Fibroblast of gingiva (primary cell): ENCODE data around the gene CSN3.
"Not testable (repeated sequence)": the region's sequence is repeated elsewhere in the genome, so short reads cannot be mapped to it uniquely, and the experiment has no call there.

Experiments
- DNase-seq: peaks from one replicate; pipeline ENCODE4 v3.0.0-alpha.2; 2011; ENCODE audit warnings: low read depth

Gene CSN3

DNA sequence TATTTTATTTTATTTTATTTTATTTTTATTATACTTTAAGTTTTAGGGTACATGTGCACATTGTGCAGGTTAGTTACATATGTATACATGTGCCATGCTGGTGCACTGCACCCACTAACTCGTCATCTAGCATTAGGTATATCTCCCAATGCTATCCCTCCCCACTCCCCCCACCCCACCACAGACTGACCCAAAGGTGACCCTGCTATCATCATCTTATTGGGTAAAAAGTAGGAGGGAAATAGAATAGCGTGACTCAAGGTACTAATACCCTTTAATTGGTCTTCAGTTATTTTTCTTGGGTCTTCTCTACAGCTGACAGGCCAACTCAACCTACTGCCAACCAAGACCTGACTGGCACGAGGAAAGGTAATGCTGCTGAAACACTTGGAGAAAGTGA lies at the start of gene CSN3:
TSS of gene CSN3 (plus strand) at position 301 of the 400 bp plus-strand sequence. CDS start 2,223 bp downstream, outside the sequence.
- not testable (repeated sequence) for DNase-seq

DNA sequence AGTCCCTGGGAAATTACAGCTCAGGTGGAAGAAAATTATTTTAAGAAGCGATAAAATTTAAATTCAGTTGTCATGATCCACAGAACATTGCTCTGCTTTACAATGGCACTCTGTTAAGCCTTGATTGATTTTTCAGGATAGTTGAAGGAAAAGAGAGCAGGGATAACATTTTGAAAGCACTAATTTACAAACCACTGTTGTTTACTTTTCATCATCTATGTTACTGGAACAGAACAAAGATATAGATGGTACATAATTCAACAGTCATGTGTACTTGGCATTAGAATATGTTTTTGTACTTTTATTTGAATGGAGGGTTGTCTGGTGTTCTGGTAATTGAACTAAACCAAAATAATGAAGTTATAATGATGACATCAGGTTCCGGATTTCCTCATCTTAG lies 49.5 kb upstream of the CSN3 start:
- no peak for DNase-seq

DNA sequence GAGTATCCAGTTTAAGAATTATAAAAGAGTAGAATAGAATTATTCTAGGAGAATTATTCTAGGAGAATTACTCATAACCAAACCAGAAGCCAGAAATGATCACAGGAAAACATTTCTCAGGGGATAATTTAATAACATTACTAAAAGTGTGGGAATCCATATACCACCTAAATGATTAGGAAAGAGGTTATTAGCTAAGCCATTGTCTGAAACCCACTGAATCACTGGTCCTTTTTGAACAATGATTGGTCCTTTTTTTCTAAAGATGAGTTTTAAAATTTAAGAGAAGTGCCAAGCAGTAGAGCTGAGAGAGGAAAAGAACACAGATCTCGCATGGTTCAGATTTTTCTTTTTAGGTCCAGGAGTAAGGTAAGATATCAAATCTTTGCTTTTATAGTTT lies 47.0 kb upstream of the CSN3 start, which contains the start of gene ODAM:
TSS of gene ODAM (plus strand) at position 301 of the 400 bp plus-strand sequence. CDS start 819 bp downstream, outside the sequence.
- no peak for DNase-seq

DNA sequence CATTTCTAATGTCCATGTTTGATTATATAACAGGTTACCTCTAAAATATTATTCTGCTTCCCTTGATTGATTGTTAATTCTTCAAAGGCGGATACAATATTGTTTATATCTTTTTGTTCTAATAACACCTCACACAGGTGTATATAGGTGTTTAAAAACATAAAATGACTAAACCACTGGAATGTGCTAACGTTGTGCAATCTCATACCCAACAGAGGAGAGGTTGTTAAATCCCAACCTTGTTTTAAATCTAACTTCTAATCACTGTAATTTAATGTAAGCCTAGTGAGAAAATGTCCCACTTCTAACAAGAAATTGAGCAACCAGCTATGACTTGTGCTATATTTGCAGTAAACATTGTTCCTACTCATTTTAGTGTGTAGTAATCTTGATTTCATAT lies 45.5 kb upstream of the CSN3 start:
- DNase-seq, result no peak

- DNase-seq, result no peak
These were observed 44.6 kb upstream of the CSN3 start for GRCh38 chr4:70197842-70198241.

- no peak for DNase-seq
These were observed 38.8 kb upstream of the CSN3 start for GRCh38 chr4:70203601-70204000.

GRCh38 chr4:70212752-70213151 lies 29.6 kb upstream of the CSN3 start:
- not testable (repeated sequence) for DNase-seq

DNA sequence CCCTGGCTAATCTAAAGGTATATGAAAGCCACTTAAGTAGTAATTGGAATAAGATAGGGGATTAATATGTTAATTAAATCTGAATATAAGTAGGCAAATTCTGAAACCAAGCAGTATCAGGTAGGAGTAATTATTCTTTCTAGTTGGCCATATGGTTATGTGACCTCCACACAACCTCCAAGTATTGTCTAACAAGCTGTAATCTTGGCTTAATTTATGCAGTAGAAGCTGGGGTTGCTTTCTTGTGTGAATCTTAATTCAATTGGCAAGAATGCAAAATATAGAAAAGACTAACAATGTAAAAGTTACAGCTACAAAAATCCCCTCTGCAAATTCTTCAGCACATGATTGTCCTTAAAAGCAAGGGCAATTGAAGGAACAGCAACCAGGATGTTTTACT lies 26.3 kb upstream of the CSN3 start:
- DNase-seq, result not testable (repeated sequence)

GRCh38 chr4:70216550-70216949 lies 25.8 kb upstream of the CSN3 start:
- not testable (repeated sequence) for DNase-seq

DNA sequence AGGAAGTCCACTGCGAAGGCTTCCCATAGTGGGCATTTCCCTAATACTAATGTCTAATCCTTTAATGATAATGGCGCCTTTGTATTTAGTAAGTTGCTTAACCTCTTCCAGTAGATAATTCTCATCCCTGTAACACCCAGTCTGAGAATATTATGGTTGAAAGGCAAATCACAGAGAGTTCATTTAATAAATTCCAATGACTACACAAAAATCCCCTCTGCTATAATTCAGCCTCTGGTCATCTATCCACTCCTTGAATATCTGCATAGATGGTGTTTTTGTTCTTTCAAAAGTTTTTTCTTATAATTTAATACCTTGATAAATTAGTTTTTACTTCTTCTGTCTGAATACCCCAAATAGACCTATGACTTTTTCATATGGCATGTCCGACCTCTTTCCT lies 21.0 kb upstream of the CSN3 start:
- not testable (repeated sequence) for DNase-seq

GRCh38 chr4:70221818-70222217 lies 20.6 kb upstream of the CSN3 start:
- DNase-seq, result not testable (repeated sequence)

DNA sequence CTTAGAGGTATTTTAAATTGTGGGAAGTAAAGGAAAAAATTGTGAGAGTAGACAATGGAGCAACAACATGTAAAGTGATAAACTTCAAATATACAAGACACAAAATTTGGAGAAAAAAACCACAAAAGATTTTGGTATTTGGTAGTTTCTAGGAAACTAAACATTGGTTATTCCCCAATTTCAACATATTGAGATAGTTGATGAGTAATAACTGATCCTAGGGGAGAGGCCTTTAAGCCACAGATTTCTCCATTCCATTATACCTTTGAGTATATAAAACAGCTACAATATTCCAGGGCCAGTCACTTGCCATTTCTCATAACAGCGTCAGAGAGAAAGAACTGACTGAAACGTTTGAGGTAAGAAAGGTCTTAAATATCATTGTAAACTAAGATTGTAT lies 16.6 kb upstream of the CSN3 start, which contains the start of gene FDCSP:
TSS of gene FDCSP (plus strand) at position 301 of the 400 bp plus-strand sequence. CDS start 5,071 bp downstream, outside the sequence.
- no peak for DNase-seq

- no peak for DNase-seq
These were observed 6.3 kb upstream of the CSN3 start for GRCh38 chr4:70236125-70236524.

GRCh38 chr4:70239131-70239883 lies 3.1 kb upstream of the CSN3 start:
- no peak for DNase-seq

- DNase-seq, result no peak
These were observed 2.4 kb upstream of the CSN3 start for GRCh38 chr4:70239884-70240591.

GRCh38 chr4:70243091-70243490 lies 694 bp downstream of the CSN3 start:
- no peak for DNase-seq

DNA sequence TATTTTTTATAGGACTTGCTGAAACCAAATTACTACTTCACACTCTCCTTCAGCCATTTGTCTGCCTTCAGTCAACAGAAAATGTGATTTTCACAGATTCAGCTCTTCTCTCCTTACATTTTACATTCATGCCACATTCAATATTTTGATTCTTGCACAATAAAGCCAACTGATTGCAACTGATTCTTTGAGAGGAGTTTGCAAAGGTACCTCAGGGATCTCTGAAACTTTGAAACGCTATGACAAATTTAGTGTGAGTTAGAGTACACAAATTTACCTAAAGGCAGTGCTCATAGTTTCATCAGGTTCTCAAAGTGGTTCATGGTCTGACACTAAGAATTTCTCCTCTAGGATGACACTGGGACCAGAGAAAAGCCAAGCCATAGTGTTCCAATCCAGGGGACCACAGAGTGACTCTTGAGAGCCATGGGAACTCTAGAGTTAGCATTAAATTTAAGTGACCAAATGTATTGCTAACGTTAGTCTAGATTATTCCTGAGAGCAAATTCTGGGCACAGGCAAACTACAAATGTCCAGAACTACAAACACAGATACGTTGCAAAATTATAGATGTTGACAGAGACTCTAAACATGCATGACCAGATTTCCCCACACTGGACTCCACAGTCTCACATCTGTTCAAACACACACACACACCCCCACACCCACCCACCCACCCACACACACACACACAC lies 9.0 kb downstream of the CSN3 start:
- DNase-seq, result no peak

DNA sequence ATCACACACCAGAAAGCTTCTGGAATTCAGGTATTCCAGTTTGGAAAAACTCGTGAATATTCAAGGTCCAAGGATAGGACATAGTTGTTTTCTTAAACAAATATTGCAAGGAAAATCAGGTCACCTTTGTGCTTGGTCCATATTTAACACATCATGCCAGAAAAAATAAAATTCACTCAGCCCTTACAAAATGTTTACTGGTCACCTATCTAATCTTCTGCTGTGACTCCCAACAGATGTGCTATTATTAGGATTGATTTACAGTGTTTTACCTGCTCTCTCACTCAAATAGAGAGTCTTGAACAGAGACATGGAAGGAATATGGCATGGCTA lies 9.5 kb downstream of the CSN3 start:
- no peak for DNase-seq

GRCh38 chr4:70269674-70270073 lies 27.3 kb downstream of the CSN3 start:
- no peak for DNase-seq

GRCh38 chr4:70277121-70277520 lies 34.7 kb downstream of the CSN3 start:
- DNase-seq, result no peak

- no peak for DNase-seq
These were observed 38.2 kb downstream of the CSN3 start for GRCh38 chr4:70280567-70280966.

DNA sequence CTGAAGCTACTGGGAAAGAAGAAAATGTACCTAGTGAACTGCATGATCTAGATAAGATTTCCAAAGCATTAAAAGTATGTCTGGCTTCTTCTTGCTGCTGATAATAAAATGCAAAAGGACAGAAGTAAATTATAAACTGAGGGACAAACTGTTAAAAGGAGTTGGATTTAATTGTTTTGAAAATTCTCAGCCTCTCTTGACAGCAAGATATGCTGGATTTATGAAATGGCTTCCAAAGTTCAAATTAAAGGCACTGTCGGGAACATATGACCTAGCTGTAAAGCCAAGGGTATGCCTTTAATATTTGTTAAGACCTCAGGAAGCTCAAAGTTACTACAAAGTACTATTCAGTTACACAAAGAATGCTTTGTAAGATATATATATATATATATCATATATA lies 46.3 kb downstream of the CSN3 start:
- no peak for DNase-seq

DNA sequence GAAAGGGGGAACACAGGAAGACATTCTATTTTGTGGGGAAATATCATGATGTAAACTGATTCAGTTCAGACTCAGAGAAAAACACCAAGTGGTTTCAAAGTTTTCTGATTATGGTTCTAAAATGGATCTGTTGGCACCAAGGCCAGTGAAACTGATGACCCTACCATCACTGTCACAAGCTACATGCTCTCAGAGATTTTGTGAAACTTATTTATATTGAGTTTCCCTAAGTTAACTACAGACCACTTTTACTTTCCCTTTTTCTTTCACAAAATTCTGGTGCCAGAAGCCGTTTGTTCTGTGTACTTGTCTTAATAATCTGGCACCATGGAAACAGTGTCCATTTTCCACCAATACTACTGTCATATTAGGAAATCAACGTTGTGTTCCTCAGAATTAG lies 48.9 kb downstream of the CSN3 start:
- no peak for DNase-seq
